ENCODE data around the gene ZHX3.

GRCh38 chr20:41344938-41345728, 27.6 kb upstream of the ZHX3 start:
- no peak for TF ChIP-seq CTCF (IDR thresholded peaks at IDR 0.05)
- TF ChIP-seq POLR2AphosphoS5 (IDR thresholded peaks at IDR 0.05): no peak
- no peak for TF ChIP-seq EP300 (IDR thresholded peaks at IDR 0.05)
- TF ChIP-seq POLR2A (IDR thresholded peaks at IDR 0.05; ENCODE audit: low read depth): no peak

All from esophagus muscularis mucosa (tissue), 4 donors.